ENCODE results near the gene PGD. TPM values are rescaled to one million over a fixed set of nuclear protein-coding genes. Genes with fewer than 3 reads are reported as not detected.

The PGD gene
- total and polyA plus RNA-seq, 2 experiments from 2014 or later = 174 to 305 TPM

- Histone ChIP-seq H3K79me2 (replicated peaks; ENCODE audit: insufficient read depth) (peaks cover 38% of the 10 kb centered on the region), H3K4me3 (no peak overlapping the region), H3K4me2 (no peak overlapping the region), H3K9me2 (ENCODE audit: insufficient read depth) (no peaks in the 10 kb centered on the region), H3K27me3 (ENCODE audit: insufficient read depth) (no peaks in the 10 kb centered on the region), H2AFZ (no peak overlapping the region), H3K4me1 (ENCODE audit: insufficient read depth) (peaks cover 6% of the 10 kb centered on the region; the same call in 1 of the 2 replicates), H4K20me1 (replicated peaks; ENCODE audit: insufficient read depth) (peaks cover 30% of the 10 kb centered on the region), H3K27ac (ENCODE audit: low read depth) (no peak overlapping the region), H3F3A (replicated peaks; ENCODE audit: low read depth) (peaks cover 24% of the 10 kb centered on the region; the same call in 1 of the 2 replicates), H3K36me3 (ENCODE audit: insufficient read depth) (peaks cover 57% of the 10 kb centered on the region)
- DNase-seq (ENCODE audit: low spot score) (no peak), ATAC-seq (no peak)
- Mint-ChIP-seq H3K27me3 (ENCODE audit: insufficient read depth, low read depth, poor library complexity) (no peaks in the 10 kb centered on the region), H3K27ac (no peak overlapping the region), H3K4me3 (no peak overlapping the region), H3K36me3 (ENCODE audit: low read depth) (peaks cover 78% of the 10 kb centered on the region), H3K9me3 (no peaks in the 10 kb centered on the region), H3K4me1 (peaks cover 3% of the 10 kb centered on the region; the same call in 2 of the 3 replicates)
- TF ChIP-seq REST (IDR thresholded peaks at IDR 0.05; ENCODE audit: unreplicated experiment) (no peak), CREB1 (CRISPR knock-in tag; IDR thresholded peaks at IDR 0.05; ENCODE audit: low read depth) (no peak), EZH2phosphoT487 (IDR thresholded peaks at IDR 0.05; ENCODE audit: unreplicated experiment) (no peak), ZNF331 (CRISPR knock-in tag; IDR thresholded peaks at IDR 0.05; ENCODE audit: low read depth) (no peak), JUNB (IDR thresholded peaks at IDR 0.05; ENCODE audit: unreplicated experiment) (no peak), STAT1 (IDR thresholded peaks at IDR 0.05; ENCODE audit: unreplicated experiment) (no peak), ZNF462 (CRISPR knock-in tag; IDR thresholded peaks at IDR 0.05) (no peak), NANOG (IDR thresholded peaks at IDR 0.05; ENCODE audit: borderline replicate concordance) (no peak), POLR2AphosphoS5 (IDR thresholded peaks at IDR 0.05; ENCODE audit: low read depth) (no peak), EZH2 (IDR thresholded peaks at IDR 0.05; ENCODE audit: low read depth, unreplicated experiment) (no peak)
- TF ChIP-seq, protein P1, sequence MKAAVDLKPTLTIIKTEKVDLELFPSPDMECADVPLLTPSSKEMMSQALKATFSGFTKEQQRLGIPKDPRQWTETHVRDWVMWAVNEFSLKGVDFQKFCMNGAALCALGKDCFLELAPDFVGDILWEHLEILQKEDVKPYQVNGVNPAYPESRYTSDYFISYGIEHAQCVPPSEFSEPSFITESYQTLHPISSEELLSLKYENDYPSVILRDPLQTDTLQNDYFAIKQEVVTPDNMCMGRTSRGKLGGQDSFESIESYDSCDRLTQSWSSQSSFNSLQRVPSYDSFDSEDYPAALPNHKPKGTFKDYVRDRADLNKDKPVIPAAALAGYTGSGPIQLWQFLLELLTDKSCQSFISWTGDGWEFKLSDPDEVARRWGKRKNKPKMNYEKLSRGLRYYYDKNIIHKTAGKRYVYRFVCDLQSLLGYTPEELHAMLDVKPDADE (IDR thresholded peaks at IDR 0.05) = no peak
- TF ChIP-seq, protein P2, sequence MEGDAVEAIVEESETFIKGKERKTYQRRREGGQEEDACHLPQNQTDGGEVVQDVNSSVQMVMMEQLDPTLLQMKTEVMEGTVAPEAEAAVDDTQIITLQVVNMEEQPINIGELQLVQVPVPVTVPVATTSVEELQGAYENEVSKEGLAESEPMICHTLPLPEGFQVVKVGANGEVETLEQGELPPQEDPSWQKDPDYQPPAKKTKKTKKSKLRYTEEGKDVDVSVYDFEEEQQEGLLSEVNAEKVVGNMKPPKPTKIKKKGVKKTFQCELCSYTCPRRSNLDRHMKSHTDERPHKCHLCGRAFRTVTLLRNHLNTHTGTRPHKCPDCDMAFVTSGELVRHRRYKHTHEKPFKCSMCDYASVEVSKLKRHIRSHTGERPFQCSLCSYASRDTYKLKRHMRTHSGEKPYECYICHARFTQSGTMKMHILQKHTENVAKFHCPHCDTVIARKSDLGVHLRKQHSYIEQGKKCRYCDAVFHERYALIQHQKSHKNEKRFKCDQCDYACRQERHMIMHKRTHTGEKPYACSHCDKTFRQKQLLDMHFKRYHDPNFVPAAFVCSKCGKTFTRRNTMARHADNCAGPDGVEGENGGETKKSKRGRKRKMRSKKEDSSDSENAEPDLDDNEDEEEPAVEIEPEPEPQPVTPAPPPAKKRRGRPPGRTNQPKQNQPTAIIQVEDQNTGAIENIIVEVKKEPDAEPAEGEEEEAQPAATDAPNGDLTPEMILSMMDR (conservative IDR thresholded peaks at IDR 0.05; ENCODE audit: low read depth in 2 of 2) = no peak
Measured at GRCh38 chr1:10467078-10467477, 68.2 kb downstream of the PGD start.

All from GM23338 (cell line).